Measurements from ENCODE around the gene GZMM.

GZMM gene

DNA sequence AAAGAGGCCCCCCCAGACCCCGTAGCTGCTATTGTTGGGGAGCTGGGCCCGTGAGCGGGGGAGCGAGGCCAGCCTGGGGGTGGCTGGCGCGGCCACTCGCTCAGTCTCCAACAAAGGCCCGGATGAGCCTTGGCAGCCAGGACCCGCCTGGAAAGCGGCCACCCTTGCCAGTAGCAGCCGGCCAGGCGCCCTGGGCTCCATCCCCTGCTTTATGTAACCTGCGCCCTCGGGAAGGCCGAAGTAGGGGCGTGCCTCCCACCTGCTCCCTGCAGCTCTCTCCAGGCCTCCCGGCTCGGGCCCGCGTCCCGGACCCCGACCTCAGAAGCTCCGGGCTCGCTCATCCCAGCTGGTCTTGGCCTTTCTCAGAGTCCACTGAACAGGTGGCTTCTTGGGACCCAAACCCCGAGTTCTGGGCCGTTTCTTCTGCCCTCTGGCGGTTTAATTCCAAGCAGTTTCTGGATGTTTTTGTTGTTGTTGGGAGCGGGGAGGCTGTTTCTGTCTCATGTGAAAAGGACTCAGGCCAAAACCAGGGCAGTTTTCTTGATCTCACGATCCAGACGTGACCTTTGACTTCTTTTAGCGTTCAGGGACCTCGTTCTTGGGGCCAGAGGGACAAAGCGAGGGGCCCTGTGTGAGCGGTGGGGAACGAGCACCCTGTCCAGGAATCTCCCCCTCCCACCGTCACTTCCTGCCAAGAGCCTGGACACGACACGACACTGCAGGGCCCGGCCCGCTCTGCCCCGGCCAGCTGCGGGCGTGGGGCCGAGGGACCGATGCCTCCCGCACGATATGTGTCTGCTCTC lies 11.1 kb upstream of the GZMM start:
- peak; percentile 65 for DNase-seq
- in situ Hi-C loops (cut with HindIII; ENCODE audit: low pct_ligation_motif_present, low pct_unique_long_range_greater_than_20kb, low sequenced_read_pairs), result no loop called here

DNA sequence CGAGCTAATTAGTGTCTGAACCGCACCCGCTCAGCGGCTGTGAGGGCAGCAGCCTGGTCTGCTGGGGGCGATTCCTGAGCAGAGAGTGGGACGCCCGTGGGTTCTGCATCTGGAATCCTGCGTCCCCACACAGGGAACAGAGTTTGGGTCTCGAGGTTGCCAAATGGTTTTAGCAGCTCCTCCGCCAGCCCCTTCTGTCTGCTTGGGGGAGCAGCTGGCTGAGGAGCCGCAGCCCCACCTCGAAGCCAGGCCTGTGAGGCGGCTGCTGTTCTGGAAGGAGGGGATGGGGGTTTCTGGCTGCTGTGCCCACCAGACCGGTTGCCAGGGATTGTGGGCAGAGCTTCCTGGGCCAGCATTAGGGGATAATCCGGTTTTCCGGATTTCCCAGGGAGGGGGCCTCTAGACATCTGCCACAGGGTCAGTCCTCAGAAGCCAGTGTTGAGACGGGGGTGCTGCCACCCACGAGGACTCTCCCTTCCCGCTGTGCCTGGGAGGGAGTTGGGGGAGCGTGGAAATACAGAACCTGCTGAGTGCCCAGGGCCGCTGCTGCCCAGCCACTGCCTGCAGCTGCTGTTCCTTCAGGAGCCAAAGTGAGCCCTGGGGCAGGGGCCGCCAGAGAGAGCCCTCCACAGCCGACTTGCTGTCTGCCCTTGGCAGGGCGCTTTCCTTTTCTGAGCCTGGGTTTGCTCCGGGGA lies 10.3 kb upstream of the GZMM start:
- in situ Hi-C loops (cut with HindIII; ENCODE audit: low pct_ligation_motif_present, low pct_unique_long_range_greater_than_20kb, low sequenced_read_pairs), result no loop called here

DNA sequence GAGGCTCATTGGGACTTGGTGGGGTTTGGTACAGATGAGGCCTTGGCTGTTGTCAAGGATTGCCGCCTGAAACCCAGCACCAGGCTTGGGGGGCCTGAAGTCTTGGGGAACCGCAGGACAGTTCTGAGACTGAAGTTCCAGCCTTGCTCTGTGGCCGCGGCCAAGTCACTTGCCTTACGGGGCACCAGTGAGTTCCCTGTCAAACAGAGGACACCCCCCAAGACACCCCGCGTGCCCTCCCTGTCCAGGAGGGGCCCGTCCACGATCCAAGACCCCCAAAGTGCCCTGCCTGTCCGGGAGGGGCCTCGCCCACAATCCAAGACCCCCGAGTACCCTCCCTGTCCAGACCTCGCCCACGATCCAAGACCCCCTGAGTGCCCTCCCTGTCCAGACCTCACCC lies 9.8 kb upstream of the GZMM start:
- no peak for DNase-seq
- in situ Hi-C loops (cut with HindIII; ENCODE audit: low pct_ligation_motif_present, low pct_unique_long_range_greater_than_20kb, low sequenced_read_pairs), result no loop called here

More for the DNA sequence above, 10.3 kb upstream of the GZMM start:
- DNase-seq, result no peak

DNA sequence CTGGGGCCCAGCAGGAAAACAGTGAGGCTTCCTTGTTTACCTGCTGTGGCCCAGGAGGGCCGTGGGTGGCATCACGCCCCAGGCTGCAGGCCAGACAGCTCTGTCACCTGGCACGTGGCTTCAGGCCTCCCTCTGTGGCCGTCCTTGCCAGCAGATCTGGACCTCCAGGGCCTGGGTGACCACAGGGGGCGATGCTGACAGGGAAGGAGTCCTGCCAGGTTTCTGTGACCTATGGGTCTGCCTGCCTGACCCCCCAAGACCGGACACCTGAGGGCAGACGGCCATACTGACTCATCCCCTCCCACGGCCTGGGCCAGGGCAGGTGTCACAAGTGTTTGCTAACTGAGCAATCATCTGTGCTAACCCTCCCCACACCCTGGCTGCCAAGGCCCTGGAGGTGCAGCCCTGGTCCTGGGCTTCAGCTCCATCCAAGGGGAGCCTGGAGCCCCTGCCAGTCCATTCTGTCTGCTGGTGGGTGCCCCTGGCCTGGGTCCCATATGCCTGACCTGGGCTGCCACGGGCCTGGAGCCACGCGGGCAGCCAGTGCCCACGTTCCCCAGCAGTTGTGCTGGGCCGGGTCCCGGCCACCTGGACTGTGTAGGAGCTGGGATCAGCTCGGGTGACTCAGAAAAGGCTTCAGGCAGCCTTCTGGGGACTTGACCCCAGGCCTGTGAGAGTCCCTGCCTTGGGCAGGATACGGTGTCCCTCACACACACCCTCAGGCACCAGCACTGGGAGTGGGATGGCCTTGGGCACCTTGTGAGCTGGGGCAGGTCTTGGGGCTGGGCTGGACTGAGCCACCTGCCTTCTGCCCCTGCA lies 8.6 kb upstream of the GZMM start:
- in situ Hi-C loops (cut with HindIII; ENCODE audit: low pct_ligation_motif_present, low pct_unique_long_range_greater_than_20kb, low sequenced_read_pairs), result no loop called here
- DNase-seq, result no peak

DNA sequence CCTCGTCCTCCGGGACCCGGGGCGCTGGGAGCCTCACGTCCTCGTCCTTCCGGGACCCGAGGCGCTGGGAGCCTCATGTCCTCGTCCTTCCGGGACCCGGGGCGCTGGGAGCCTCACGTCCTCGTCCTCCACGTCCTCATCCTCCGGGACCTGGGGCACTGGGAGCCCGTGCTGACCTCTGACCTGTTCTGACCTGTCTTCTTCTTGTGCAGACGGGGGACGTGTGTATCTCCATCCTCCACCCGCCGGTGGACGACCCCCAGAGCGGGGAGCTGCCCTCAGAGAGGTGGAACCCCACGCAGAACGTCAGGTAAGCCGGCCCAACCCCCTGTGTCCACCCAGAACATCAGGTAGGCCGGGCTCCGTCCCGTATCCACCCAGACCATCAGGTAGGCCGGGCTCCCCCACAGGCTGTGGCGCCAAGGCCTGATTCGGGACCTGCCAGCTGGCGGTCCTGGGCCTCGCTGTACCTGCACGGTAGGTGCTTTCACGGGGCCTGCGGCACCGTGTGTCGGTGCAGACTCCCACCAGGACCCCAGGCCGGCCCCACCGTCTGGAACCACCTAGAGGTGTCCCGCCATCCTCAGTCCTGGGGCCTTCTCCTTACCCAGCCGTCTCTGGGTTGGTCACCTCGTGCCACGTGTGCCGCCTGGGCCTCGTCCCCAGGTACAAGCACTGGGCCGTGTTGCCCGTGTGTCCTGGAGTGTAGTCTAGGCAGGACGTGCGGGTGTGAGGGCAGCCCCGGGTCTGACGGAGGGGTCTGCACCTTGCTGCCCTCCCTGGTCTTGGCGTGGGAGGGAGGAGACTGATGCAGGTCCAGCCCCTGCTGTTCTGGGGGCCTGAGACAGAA lies 7.6 kb upstream of the GZMM start:
- no peak for DNase-seq
- in situ Hi-C loops (cut with HindIII; ENCODE audit: low pct_ligation_motif_present, low pct_unique_long_range_greater_than_20kb, low sequenced_read_pairs), result no loop called here

DNA sequence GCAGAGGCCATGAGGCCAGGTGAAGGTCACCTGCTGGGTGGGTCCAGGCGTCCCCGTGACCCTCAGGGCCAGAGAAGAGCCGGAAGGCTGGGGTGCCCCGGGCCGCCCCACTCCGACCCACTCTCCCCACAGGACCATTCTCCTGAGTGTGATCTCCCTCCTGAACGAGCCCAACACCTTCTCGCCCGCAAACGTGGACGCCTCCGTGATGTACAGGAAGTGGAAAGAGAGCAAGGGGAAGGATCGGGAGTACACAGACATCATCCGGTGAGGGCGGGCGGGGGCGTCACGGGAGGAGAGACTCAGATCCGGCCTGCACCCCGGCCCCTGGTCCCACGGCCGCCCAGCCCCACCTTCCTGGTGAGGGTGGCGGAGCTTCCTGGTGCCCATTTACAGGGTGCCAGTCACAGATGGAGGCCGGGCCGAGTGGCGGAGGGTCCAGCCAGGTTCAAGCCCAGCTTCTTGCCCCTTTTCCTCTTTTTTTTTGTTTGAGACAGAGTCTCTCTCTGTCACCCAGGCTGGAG lies 6.9 kb upstream of the GZMM start:
- DNase-seq, result no peak
- in situ Hi-C loops (cut with HindIII; ENCODE audit: low pct_ligation_motif_present, low pct_unique_long_range_greater_than_20kb, low sequenced_read_pairs), result no loop called here

DNA sequence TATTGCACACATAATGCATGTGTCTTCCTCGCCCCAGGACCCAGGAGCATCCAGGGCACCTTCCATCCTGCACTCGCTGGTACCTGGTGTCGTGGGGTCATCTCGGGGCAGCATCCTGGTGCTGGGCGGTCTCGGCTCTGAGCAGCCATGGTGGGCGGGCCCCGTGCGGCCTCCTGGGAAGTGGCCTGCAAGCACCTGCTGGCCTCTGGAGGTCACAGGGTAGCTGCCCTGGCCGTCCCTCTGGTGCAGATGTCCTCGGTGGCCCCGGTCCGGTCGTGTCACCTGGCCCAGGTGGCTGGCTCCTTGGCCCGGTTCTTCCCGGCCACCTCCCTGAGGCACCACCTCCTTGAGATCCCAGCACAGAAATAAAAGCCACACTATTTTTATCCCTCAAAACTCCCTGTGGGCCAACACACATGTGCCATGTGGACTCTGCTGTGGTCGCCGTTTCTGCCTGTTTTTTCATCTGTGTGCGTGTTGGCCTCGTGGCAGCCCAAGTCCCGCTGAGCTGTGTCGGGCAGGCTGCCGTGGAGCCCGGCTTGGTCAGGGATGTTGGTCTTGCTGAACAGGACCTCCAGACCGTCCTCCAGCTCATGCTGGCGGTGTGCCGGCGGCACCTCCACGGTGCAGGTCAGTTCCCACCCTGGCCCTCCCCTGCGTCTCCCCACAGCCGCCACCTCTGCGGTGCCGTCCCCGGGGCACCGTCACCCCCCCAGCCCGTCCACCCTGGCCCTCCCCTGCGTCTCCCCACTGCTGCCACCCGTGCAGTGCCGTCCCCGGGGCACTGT lies 5.0 kb upstream of the GZMM start:
- in situ Hi-C loops (cut with HindIII; ENCODE audit: low pct_ligation_motif_present, low pct_unique_long_range_greater_than_20kb, low sequenced_read_pairs), result no loop called here
- DNase-seq, result no peak

DNA sequence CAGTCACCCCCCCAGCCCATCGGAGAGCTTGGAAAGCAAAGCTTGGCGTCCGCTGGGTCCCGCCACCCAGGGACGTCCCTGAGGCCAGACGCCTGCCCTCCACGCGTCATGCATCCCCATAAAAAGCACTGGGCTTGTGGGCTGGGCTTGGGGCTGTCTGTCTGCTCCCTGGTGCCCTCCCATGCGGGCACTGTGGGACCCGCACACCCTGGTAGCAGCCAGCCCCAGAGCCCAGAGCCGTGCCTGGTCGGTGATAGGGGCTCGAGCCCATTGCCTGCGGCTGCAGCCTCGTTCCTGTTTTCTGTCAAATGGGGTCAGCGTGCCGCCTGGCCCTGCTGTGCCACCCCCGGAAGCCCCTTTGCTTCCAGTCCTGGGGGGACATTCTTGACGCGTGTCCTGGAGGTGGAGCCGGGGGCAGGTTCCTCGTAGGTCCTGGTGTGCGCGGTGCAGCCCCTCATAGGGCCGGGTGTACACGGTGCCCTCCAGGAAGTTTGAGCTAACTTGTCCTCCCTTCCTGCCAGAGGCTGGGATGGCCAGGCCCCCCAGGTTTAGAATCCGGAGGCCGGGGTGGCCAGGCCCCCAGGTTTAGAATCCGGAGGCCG lies 4.3 kb upstream of the GZMM start:
- in situ Hi-C loops (cut with HindIII; ENCODE audit: low pct_ligation_motif_present, low pct_unique_long_range_greater_than_20kb, low sequenced_read_pairs), result no loop called here
- DNase-seq, result no peak

DNA sequence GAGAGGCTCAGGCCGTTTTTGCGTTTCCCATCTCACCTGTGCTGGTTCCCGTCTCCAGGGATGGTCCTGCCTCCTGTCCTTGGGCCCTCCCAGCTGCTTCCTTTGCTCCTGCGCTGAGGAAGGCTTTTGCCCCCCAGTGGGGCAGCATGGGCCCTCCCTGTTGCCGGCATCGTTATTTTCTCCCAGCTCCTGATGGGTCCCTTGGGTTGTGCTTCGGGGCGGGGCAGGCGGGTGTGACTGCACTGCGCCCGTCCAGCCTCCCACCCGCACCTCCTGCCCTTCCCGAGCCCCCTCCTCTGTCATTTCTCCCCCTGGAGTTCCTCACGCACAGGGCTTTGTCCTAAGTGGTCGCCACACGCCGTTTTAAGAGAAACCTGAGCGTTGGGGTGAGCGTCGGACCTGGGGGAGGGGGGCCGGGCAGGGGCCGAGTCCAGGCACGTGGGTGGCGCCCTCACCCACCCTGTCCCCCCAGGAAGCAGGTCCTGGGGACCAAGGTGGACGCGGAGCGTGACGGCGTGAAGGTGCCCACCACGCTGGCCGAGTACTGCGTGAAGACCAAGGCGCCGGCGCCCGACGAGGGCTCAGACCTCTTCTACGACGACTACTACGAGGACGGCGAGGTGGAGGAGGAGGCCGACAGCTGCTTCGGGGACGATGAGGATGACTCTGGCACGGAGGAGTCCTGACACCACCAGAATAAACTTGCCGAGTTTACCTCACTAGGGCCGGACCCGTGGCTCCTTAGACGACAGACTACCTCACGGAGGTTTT lies 2.8 kb upstream of the GZMM start:
- in situ Hi-C loops (cut with HindIII; ENCODE audit: low pct_ligation_motif_present, low pct_unique_long_range_greater_than_20kb, low sequenced_read_pairs), result no loop called here
- no peak for DNase-seq

DNA sequence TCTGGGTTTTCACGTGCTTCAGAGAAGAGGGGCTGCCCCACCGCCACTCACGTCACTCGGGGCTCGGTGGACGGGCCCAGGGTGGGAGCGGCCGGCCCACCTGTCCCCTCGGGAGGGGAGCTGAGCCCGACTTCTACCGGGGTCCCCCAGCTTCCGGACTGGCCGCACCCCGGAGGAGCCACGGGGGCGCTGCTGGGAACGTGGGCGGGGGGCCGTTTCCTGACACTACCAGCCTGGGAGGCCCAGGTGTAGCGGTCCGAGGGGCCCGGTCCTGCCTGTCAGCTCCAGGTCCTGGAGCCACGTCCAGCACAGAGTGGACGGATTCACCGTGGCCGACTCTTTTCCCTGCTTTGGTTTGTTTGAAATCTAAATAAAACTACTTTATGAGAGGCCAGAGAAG lies 2.2 kb upstream of the GZMM start:
- no peak for DNase-seq
- in situ Hi-C loops (cut with HindIII; ENCODE audit: low pct_ligation_motif_present, low pct_unique_long_range_greater_than_20kb, low sequenced_read_pairs), result no loop called here

DNA sequence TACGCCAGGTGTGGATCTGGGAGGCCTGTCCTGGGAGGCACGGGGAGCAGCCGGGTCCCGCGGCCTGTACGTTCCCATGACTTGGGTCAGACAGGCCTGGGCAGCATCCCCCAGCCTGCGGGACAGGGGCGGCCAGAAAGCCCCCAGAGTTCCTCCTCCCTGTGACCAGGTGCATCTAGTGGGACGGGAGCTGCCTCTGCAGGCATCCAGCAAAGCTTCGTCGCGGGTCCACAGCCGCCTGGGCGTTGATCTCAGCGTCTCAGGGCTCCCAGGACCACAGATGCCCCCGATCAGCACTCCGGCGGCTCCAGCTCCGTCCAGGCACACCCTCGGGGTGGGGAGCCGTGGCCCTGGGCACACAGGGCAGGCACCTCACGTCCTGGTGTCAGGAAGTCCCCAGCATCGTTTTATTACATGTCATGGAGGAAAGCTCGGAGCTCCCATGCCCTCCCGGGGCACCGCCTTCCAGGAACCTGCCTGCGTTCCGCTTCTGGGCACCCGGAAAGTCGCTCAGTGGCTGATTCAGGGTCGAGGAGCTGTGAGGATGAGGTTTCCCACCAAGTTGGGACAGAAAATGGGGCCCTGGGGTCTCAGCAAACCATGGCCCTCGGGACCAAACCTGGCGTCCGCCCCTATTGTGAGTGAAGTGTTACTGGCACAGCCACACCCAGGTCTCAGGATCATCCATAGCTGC lies 1.5 kb upstream of the GZMM start:
- in situ Hi-C loops (cut with HindIII; ENCODE audit: low pct_ligation_motif_present, low pct_unique_long_range_greater_than_20kb, low sequenced_read_pairs), result no loop called here
- no peak for DNase-seq

DNA sequence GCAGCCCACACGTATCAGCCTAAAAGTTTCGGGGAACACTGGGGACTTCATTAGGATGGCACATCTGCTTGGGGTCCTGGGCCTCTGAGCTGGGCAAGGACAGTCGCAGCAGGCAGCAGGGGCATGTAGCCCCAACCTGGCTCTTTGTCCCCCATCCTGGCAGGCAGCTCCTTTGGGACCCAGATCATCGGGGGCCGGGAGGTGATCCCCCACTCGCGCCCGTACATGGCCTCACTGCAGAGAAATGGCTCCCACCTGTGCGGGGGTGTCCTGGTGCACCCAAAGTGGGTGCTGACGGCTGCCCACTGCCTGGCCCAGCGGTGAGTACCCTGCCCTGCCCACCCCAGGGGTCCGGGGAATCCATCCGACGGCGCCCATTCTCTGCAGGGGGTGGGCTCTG lies 3.3 kb downstream of the GZMM start:
- in situ Hi-C loops (cut with HindIII; ENCODE audit: low pct_ligation_motif_present, low pct_unique_long_range_greater_than_20kb, low sequenced_read_pairs), result no loop called here
- DNase-seq, result no peak

DNA sequence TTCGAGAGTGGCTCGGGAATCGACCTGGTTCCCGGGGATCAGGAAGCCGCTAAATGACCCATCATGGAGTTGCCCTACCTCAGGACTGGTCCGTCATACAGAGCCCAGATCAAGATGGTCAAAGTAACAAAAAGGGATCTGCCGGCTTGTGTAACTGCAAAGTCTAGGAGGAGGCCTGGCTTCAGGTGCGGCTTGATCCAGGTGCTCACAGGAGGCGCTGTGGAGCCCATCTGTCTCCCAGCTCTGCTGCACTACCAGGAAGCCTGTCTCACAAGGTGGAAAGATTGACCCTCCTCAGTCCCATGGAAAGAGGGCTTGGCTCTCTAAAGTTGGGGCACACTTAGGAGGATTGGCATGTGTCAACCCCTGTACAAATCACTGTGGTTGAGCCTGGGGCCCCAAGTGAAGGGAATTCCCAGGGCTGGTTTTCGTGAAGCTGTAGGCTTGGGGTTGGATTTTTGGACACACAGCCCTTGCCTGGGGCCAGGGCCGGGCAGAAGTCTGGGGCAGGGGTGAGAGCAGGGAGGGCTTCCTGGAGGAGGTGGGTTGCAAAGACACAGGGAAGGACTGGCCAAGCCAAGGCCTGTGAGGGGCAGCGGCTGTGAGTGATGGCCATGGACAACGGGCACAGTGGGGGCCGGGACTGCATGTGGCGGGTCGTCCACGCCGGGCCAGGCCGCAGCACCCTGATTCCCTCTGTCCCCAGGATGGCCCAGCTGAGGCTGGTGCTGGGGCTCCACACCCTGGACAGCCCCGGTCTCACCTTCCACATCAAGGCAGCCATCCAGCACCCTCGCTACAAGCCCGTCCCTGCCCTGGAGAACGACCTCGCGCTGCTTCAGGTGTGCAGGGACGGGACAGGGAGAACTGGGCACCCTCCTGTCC lies 4.2 kb downstream of the GZMM start:
- no peak for DNase-seq
- in situ Hi-C loops (cut with HindIII; ENCODE audit: low pct_ligation_motif_present, low pct_unique_long_range_greater_than_20kb, low sequenced_read_pairs), result no loop called here

DNA sequence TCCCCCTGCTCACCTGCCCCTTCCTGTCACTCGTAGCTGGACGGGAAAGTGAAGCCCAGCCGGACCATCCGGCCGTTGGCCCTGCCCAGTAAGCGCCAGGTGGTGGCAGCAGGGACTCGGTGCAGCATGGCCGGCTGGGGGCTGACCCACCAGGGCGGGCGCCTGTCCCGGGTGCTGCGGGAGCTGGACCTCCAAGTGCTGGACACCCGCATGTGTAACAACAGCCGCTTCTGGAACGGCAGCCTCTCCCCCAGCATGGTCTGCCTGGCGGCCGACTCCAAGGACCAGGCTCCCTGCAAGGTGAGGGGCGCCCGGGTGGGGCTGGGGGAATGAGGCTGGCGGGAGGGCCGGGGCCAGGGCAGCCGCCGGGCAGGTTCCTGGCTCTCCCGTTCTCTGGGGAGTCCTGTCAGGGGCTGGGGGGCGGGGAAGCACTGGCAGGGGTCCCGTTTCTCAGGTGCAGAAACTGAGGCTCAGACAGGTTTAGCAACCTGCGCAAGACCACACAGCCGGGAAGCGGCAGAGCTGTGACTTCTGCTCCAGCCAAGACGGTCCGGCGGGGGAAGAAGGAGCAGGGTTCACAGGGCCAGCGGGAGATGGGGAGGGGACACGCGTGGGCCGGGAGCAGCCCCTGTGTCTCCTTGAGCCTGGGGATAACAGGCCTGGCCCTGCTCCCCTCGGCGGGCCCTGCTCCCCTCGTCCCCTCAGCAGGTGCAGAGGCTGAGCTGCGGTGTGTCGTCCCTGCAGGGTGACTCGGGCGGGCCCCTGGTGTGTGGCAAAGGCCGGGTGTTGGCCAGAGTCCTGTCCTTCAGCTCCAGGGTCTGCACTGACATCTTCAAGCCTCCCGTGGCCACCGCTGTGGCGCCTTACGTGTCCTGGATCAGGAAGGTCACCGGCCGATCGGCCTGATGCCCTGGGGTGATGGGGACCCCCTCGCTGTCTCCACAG lies 5.3 kb downstream of the GZMM start:
- in situ Hi-C loops (cut with HindIII; ENCODE audit: low pct_ligation_motif_present, low pct_unique_long_range_greater_than_20kb, low sequenced_read_pairs), result no loop called here
- DNase-seq, result no peak
